Right atrium auricular region (tissue), 2 donors: Measurements from ENCODE around the gene DHX58. TPM values are rescaled to one million over a fixed set of nuclear protein-coding genes. Genes with fewer than 3 reads are reported as not detected.

Experiments
- DNase-seq: peaks from one replicate; pipeline ENCODE4 v3.0.0-alpha.2; 2019; ENCODE audit warnings: low spot score
- H3K27ac ChIP-seq, 2 donors: fragments of 200-600 bp; sonication (generic); 1 replicate in 1 of 2; 2 replicates in 1 of 2; pipeline ENCODE4 v1.5.1; 2016 to 2019
- H3K27me3 ChIP-seq, 2 donors: fragments of 200-600 bp; sonication (generic); one replicate each; pipeline versions ENCODE4 v1.5.1 to v1.6.0; 2017 to 2019
- H3K36me3 ChIP-seq: fragments of 200-600 bp; sonication (generic); one replicate; pipeline ENCODE4 v1.5.1; 2016
- H3K4me1 ChIP-seq, 2 donors: fragments of 200-600 bp; sonication (generic); one replicate each; pipeline versions ENCODE4 v1.5.1 to v1.6.0; 2017 to 2019
- H3K4me3 ChIP-seq, 2 donors: fragments of 200-600 bp; sonication (generic); 1 replicate in 1 of 2; 2 replicates in 1 of 2; pipeline ENCODE4 v1.5.1; 2017 to 2019; ENCODE audit warnings: mild to moderate bottlenecking in 1 of 2, moderate library complexity in 1 of 2
- H3K9me3 ChIP-seq, 2 donors: fragments of 200-600 bp; sonication (generic); one replicate each; pipeline ENCODE4 v1.5.1; 2019
- total RNA-seq, 2 donors: library from RNA; depleted of rRNA; stranded (reverse); fragments of >200 nt; gene quantifications; one replicate each; pipeline ENCODE4 v1.1.0, GENCODE V29; 2016
- TF ChIP-seq, protein P1 (sequence below), 2 donors: fragments of 200-600 bp; sonication (generic); IDR thresholded peaks; one replicate each; pipeline ENCODE4 v1.5.1; 2019; ENCODE audit warnings: antibody characterized with exemption in 2 of 2

The DHX58 gene
- total RNA-seq, 2 donors from 2014 or later, result 3.5 to 4.3 TPM

GRCh38 chr17:42131981-42132432 lies 19.5 kb upstream of the DHX58 start:
- TF ChIP-seq, protein P1, sequence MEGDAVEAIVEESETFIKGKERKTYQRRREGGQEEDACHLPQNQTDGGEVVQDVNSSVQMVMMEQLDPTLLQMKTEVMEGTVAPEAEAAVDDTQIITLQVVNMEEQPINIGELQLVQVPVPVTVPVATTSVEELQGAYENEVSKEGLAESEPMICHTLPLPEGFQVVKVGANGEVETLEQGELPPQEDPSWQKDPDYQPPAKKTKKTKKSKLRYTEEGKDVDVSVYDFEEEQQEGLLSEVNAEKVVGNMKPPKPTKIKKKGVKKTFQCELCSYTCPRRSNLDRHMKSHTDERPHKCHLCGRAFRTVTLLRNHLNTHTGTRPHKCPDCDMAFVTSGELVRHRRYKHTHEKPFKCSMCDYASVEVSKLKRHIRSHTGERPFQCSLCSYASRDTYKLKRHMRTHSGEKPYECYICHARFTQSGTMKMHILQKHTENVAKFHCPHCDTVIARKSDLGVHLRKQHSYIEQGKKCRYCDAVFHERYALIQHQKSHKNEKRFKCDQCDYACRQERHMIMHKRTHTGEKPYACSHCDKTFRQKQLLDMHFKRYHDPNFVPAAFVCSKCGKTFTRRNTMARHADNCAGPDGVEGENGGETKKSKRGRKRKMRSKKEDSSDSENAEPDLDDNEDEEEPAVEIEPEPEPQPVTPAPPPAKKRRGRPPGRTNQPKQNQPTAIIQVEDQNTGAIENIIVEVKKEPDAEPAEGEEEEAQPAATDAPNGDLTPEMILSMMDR (IDR thresholded peaks at IDR 0.05), result no peak
- H3K27me3 ChIP-seq, result no peaks in the 10 kb centered on the region
- H3K4me3 ChIP-seq, result no peak overlapping the region
- no peak for DNase-seq
- H3K36me3 ChIP-seq, result peaks cover 34% of the 10 kb centered on the region
- no peaks in the 10 kb centered on the region for H3K9me3 ChIP-seq
- peak overlapping the region; percentile 70 to 76 for H3K27ac ChIP-seq
- peaks cover 3 to 88% of the 10 kb centered on the region in 2 donors for H3K4me1 ChIP-seq

DNA sequence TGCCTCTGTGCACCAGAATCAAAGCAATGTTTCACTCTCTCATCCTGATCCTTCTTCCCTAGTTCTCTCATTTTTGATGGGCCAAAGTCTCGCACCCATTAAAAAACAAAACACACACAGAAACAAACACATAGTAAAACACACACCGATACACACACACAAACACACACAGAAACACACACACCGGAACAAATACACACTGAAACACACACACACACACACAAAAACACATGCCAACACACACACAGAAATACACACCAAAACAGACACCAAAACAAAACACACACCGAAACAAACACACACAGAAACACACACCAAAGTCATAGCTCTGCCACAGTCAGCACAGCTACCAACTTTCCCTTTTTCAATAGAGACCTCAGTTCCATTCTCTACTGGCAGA lies 18.7 kb upstream of the DHX58 start:
- peak overlapping the region; percentile 70 to 76 for H3K27ac ChIP-seq
- DNase-seq, result no peak
- H3K4me1 ChIP-seq, result peaks cover 3 to 80% of the 10 kb centered on the region in 2 donors
- no peaks in the 10 kb centered on the region for H3K27me3 ChIP-seq
- no peak overlapping the region for H3K4me3 ChIP-seq
- TF ChIP-seq, protein P1 (IDR thresholded peaks at IDR 0.05), result no peak
- peaks cover 42% of the 10 kb centered on the region for H3K36me3 ChIP-seq
- no peaks in the 10 kb centered on the region for H3K9me3 ChIP-seq

DNA sequence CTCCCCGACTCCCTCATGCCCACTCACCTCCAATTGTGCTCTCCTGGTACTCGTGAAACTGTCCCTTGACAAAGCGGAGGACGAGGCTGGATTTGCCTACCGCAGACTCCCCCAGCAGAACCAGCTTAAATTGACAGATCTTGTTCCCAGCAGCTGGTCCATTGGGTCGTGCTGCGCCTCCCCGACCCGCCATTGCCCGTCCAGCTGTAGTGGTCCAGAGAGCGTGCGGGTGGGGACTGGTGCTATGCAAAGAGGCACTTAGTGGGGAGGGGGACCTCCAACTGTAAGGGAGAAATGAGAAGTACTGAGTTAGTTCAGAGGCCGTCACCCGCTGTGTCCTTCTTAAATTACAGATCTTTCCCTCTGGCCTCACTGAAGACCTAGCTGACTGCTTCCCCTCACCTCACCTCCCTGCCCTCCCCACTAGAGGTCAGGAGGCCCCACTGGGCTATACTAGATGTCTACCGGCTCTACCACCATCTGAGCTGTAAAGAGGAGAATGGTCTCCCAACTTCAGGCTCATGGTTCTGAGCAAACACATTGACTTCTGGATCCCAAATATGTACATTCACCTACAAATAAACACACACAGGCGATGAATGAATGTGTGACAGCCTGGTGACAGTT lies 17.9 kb upstream of the DHX58 start:
- Histone ChIP-seq H3K36me3 (peaks cover 50% of the 10 kb centered on the region), H3K9me3 (no peaks in the 10 kb centered on the region), H3K27ac (peak overlapping the region; percentile 70 to 76), H3K27me3 (no peaks in the 10 kb centered on the region), H3K4me1 (peaks cover 3 to 72% of the 10 kb centered on the region in 2 donors), H3K4me3 (no peak overlapping the region)
- no peak for DNase-seq
- TF ChIP-seq, protein P1 (IDR thresholded peaks at IDR 0.05), result no peak

DNA sequence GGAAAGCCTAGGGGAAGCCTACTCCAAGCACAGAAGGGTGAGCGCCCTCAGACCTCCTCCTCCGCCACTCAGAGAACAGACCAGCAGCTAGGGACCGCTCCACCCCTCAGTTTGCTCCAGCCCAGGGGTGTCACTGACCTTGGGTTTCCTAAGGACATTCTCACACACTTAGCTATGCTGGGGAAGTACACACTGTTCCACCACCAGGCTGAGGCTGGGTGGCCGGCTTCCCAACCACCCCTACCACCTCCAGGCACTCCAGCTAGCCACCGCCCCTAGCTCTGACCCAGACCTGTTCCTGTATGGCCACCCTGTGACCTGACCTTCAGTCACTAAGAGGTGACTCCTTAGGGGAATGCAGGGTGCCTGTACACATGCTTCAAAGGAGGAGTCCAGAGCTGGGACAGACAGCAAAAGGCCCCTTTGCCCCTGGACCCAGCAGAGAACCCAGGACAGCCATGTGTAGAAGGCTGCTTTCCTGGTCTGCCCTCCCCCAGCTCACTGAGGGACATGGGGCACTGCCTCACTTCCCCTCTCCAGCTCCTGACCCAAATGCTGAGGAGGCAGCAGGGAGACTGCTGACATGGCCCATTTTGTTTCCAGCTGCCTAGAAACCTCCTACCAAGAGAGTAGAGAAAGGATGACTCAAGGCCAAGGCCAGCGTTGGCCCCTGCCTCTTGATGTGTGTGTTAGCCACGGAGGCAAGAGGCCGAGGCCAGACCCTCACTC lies 16.8 kb upstream of the DHX58 start:
- Histone ChIP-seq H3K4me1 (peaks cover 3 to 61% of the 10 kb centered on the region in 2 donors), H3K9me3 (no peaks in the 10 kb centered on the region), H3K27me3 (no peaks in the 10 kb centered on the region), H3K27ac (peak overlapping the region; percentile 70 to 76), H3K4me3 (no peak overlapping the region), H3K36me3 (peaks cover 56% of the 10 kb centered on the region)
- TF ChIP-seq, protein P1 (IDR thresholded peaks at IDR 0.05), result peak in 1 of 2 donors; percentile 25
- peak; percentile 68 for DNase-seq

GRCh38 chr17:42127414-42127813 lies 14.9 kb upstream of the DHX58 start:
- H3K27me3 ChIP-seq, result no peaks in the 10 kb centered on the region
- no peaks in the 10 kb centered on the region for H3K9me3 ChIP-seq
- H3K36me3 ChIP-seq, result peaks cover 56% of the 10 kb centered on the region
- no peak overlapping the region for H3K4me3 ChIP-seq
- TF ChIP-seq, protein P1 (IDR thresholded peaks at IDR 0.05), result no peak
- DNase-seq, result no peak
- H3K4me1 ChIP-seq, result peaks cover 0 to 44% of the 10 kb centered on the region in 2 donors
- H3K27ac ChIP-seq, result no peak overlapping the region
